IMR-90 (cell line): Measurements from ENCODE around the gene PTGR1. TPM values are rescaled to one million over a fixed set of nuclear protein-coding genes. Genes with fewer than 3 reads are reported as not detected.

Experiments
- ATAC-seq: fragments of 200-7000 bp; cut with Tn5 transposase; 2 replicates; pipeline ENCODE4 v1.9.1; 2020; ENCODE audit warnings: low read depth, mild to moderate bottlenecking, moderate library complexity
- BruUV-seq: library from RNA; stranded (reverse); fragments of 400-500 nt; replicated peaks from 2 replicates; lab custom pipeline; 2021; lab: Mats Ljungman, UMichigan
- CTCF ChIA-PET: fragments of 300-600 bp; formaldehyde crosslinking; extraction: SDS; loops from one replicate; lab custom pipeline; 2021; ENCODE audit warnings: antibody characterized with exemption; lab: Yijun Ruan, JAX
- POLR2A ChIA-PET: fragments of 300-600 bp; sonication (Branson Sonifier 250); formaldehyde crosslinking; loops from one replicate; lab custom pipeline; 2022; ENCODE audit warnings: antibody characterized with exemption; ENCODE audit not compliant: unreplicated experiment; lab: Charles Lee
- DNase-seq: peaks from one replicate; pipeline ENCODE4 v3.0.0; 2013
- H2AFZ ChIP-seq: replicated peaks from 2 replicates; pipeline ENCODE3; 2013; ENCODE audit warnings: low read length, mild to moderate bottlenecking; ENCODE audit not compliant: poor library complexity
- H2AK5ac ChIP-seq: 2 replicates; pipeline ENCODE4 v1.6.1; 2013; ENCODE audit warnings: low read depth, low read length, inconsistent platforms
- H2AK9ac ChIP-seq: replicated peaks from 2 replicates; pipeline ENCODE3; 2013; ENCODE audit warnings: mild to moderate bottlenecking, low read depth, low read length, moderate library complexity; ENCODE audit not compliant: poor library complexity
- H2BK120ac ChIP-seq: 2 replicates; pipeline ENCODE4 v1.6.1; 2013; ENCODE audit warnings: low read depth, low read length, inconsistent platforms
- H2BK15ac ChIP-seq: 3 replicates; pipeline ENCODE4 v1.6.1; 2013; ENCODE audit warnings: low read depth, low read length, inconsistent platforms
- H2BK20ac ChIP-seq: 2 replicates; pipeline ENCODE4 v1.6.1; 2013; ENCODE audit warnings: low read depth, mild to moderate bottlenecking, inconsistent platforms, low read length, moderate library complexity
- H2BK5ac ChIP-seq: 2 replicates; pipeline ENCODE4 v1.6.1; 2013; ENCODE audit warnings: mild to moderate bottlenecking, low read depth, low read length, inconsistent platforms; ENCODE audit not compliant: poor library complexity, severe bottlenecking
- H3K14ac ChIP-seq: replicated peaks from 2 replicates; pipeline ENCODE4 v1.6.1; 2013; ENCODE audit warnings: low read depth, low read length, inconsistent platforms
- H3K18ac ChIP-seq: 2 replicates; pipeline ENCODE4 v1.6.1; 2013; ENCODE audit warnings: low read depth, low read length, control low read depth
- H3K23ac ChIP-seq: 2 replicates; pipeline ENCODE4 v1.6.1; 2013; ENCODE audit warnings: low read depth, low read length, inconsistent platforms
- H3K27ac ChIP-seq: 2 replicates; pipeline ENCODE4 v1.5.1; 2013; ENCODE audit warnings: mild to moderate bottlenecking, control low read depth, low read length; ENCODE audit not compliant: insufficient read depth
- H3K27me3 ChIP-seq: 2 replicates; pipeline ENCODE4 v1.6.1; 2013; ENCODE audit warnings: low read length; ENCODE audit not compliant: control insufficient read depth, insufficient read depth
- H3K36me3 ChIP-seq: 2 replicates; pipeline ENCODE4 v1.6.1; 2013; ENCODE audit warnings: low read length, mixed read lengths; ENCODE audit not compliant: control insufficient read depth, insufficient read depth
- H3K4ac ChIP-seq: 2 replicates; pipeline ENCODE4 v1.6.1; 2013; ENCODE audit warnings: low read depth, low read length, inconsistent platforms
- H3K4me1 ChIP-seq: 2 replicates; pipeline ENCODE4 v1.6.1; 2013; ENCODE audit warnings: low read length, mixed read lengths; ENCODE audit not compliant: control insufficient read depth, insufficient read depth
- H3K4me2 ChIP-seq: 2 replicates; pipeline ENCODE4 v1.6.1; 2013; ENCODE audit warnings: low read depth, mild to moderate bottlenecking, control low read depth, low read length, moderate library complexity
- H3K4me3 ChIP-seq: 2 replicates; pipeline ENCODE4 v1.5.1; 2013; ENCODE audit warnings: low read depth, mild to moderate bottlenecking, control low read depth, low read length, moderate library complexity; ENCODE audit not compliant: insufficient read depth
- H3K56ac ChIP-seq: 2 replicates; pipeline ENCODE4 v1.6.1; 2013; ENCODE audit warnings: low read length, inconsistent platforms; ENCODE audit not compliant: insufficient read depth; ENCODE audit errors: extremely low read depth
- H3K79me1 ChIP-seq, 2 experiments: 2 replicates each; pipeline ENCODE4 v1.6.1; 2013; ENCODE audit warnings: low read length in 2 of 2, inconsistent platforms in 1 of 2, low read depth in 1 of 2
- H3K9ac ChIP-seq: 2 replicates; pipeline ENCODE4 v1.6.1; 2013; ENCODE audit warnings: low read depth, low read length, control low read depth
- H3K9me1 ChIP-seq: 2 replicates; pipeline ENCODE4 v1.6.1; 2013; ENCODE audit warnings: low read length, inconsistent platforms; ENCODE audit not compliant: insufficient read depth
- H3K9me3 ChIP-seq: 2 replicates; pipeline ENCODE4 v1.6.1; 2013; ENCODE audit warnings: low read length; ENCODE audit not compliant: control insufficient read depth, insufficient read depth
- H4K20me1 ChIP-seq: 2 replicates; pipeline ENCODE4 v1.6.1; 2013; ENCODE audit warnings: low read length, inconsistent platforms; ENCODE audit not compliant: insufficient read depth
- H4K5ac ChIP-seq: 2 replicates; pipeline ENCODE4 v1.6.1; 2013; ENCODE audit warnings: mild to moderate bottlenecking, low read depth, low read length, control low read depth
- H4K8ac ChIP-seq, 2 experiments: 2 replicates each; pipeline ENCODE4 v1.6.1; 2013; ENCODE audit warnings: low read depth in 2 of 2, low read length in 2 of 2, control low read depth in 1 of 2, inconsistent platforms in 1 of 2
- H4K91ac ChIP-seq: 2 replicates; pipeline ENCODE4 v1.6.1; 2013; ENCODE audit warnings: low read depth, low read length, inconsistent platforms; ENCODE audit not compliant: insufficient read depth
- BHLHE40 ChIP-seq: fragments of 150-350 bp; IDR thresholded peaks from 2 replicates; pipeline ENCODE4 v1.6.1; 2016; ENCODE audit warnings: mild to moderate bottlenecking, low read depth, low read length
- CEBPB ChIP-seq: IDR thresholded peaks from 2 replicates; pipeline ENCODE4 v1.6.1; 2012; ENCODE audit warnings: low read depth, low read length, improper control_type of control experiment
- CHD1 ChIP-seq: IDR thresholded peaks from 2 replicates; pipeline ENCODE4 v1.6.1; 2012; ENCODE audit warnings: low read depth, low read length, improper control_type of control experiment
- CTCF ChIP-seq: conservative IDR thresholded peaks from 2 replicates; pipeline ENCODE4 v1.5.1; 2012; ENCODE audit warnings: mild to moderate bottlenecking, low read depth, low read length, improper control_type of control experiment
- FOS ChIP-seq: fragments of 150-350 bp; IDR thresholded peaks from 2 replicates; pipeline ENCODE4 v1.6.1; 2016; ENCODE audit warnings: low read depth, low read length
- MAFK ChIP-seq: IDR thresholded peaks from 2 replicates; pipeline ENCODE4 v1.6.1; 2012; ENCODE audit warnings: low read depth, low read length, improper control_type of control experiment
- MAZ ChIP-seq: IDR thresholded peaks from 2 replicates; pipeline ENCODE4 v1.6.1; 2012; ENCODE audit warnings: low read depth, mild to moderate bottlenecking, low read length, improper control_type of control experiment, moderate library complexity, borderline replicate concordance
- MXI1 ChIP-seq: IDR thresholded peaks from 2 replicates; pipeline ENCODE4 v1.6.1; 2012; ENCODE audit warnings: low read depth, mild to moderate bottlenecking, low read length, moderate library complexity, borderline replicate concordance
- NFE2L2 ChIP-seq: fragments of 150-350 bp; IDR thresholded peaks from 2 replicates; pipeline ENCODE4 v1.6.1; 2016; ENCODE audit warnings: low read depth, mild to moderate bottlenecking, low read length
- POLR2A ChIP-seq: IDR thresholded peaks from 2 replicates; pipeline ENCODE4 v1.6.1; 2012; ENCODE audit warnings: mild to moderate bottlenecking, low read depth, low read length
- RAD21 ChIP-seq: IDR thresholded peaks from 2 replicates; pipeline ENCODE4 v1.6.1; 2012; ENCODE audit warnings: low read length, improper control_type of control experiment
- RCOR1 ChIP-seq: IDR thresholded peaks from 2 replicates; pipeline ENCODE4 v1.6.1; 2012; ENCODE audit warnings: mild to moderate bottlenecking, low read length, improper control_type of control experiment; ENCODE audit not compliant: insufficient replicate concordance
- RFX5 ChIP-seq: IDR thresholded peaks from 2 replicates; pipeline ENCODE4 v1.8.0; 2012; ENCODE audit warnings: low read depth, mild to moderate bottlenecking, low read length, moderate library complexity
- SMC3 ChIP-seq: fragments of 150-350 bp; IDR thresholded peaks from 2 replicates; pipeline ENCODE4 v1.6.1; 2016; ENCODE audit warnings: low read depth, mild to moderate bottlenecking, antibody characterized with exemption, low read length, moderate library complexity
- WGBS, 2 experiments: methylation state at CpG; one replicate each; pipeline versions ENCODE4 v1.1.5 to v1.1.7; 2013; ENCODE audit warnings: missing lambda C conversion rate in 2 of 2; ENCODE audit not compliant: insufficient read length in 1 of 2; ENCODE audit errors: extremely low coverage in 2 of 2; 5-methylcytosine and 5-hydroxymethylcytosine counted together
- dilution Hi-C: fragments of 300-500 bp; cut with HindIII; formaldehyde crosslinking; loops from one replicate; pipeline ENCODE4 v1.14.3; 2018; ENCODE audit warnings: low sequenced_read_pairs; ENCODE audit not compliant: unreplicated experiment
- in situ Hi-C: fragments of 300-500 bp; cut with MboI; formaldehyde crosslinking; loops from 3 replicates; pipeline ENCODE4 v1.14.3; 2019; ENCODE audit warnings: low sequenced_read_pairs, inconsistent platforms, mixed read lengths
- intact Hi-C: fragments of 100-400 bp; cut with micrococcal nuclease; formaldehyde crosslinking; loops from 2 replicates; pipeline ENCODE4 v1.10.0; 2022
- polyA plus RNA-seq, 3 experiments: library from polyadenylated mRNA; depleted of rRNA; stranded (reverse); fragments of >200 nt; gene quantifications; 2 replicates each; pipeline ENCODE4 v1.2.3, GENCODE V29; 2012; ENCODE audit warnings: low replicate concordance in 1 of 3
- total RNA-seq: library from RNA; depleted of rRNA; stranded (reverse); fragments of >200 nt; gene quantifications from 2 replicates; pipeline ENCODE4 v1.2.3, GENCODE V29; 2012
- TF ChIP-seq, protein P1 (sequence below): fragments of 150-350 bp; IDR thresholded peaks from 2 replicates; pipeline ENCODE4 v1.6.1; 2017; ENCODE audit warnings: mild to moderate bottlenecking, antibody characterized with exemption, low read length, low read depth
- TF ChIP-seq, protein P2 (sequence below): fragments of 150-350 bp; IDR thresholded peaks from 2 replicates; pipeline ENCODE4 v1.6.1; 2016; ENCODE audit warnings: low read depth, mild to moderate bottlenecking, low read length, moderate library complexity, borderline replicate concordance

Gene PTGR1
- total and polyA plus RNA-seq, 2 of the 4 experiments (the other 2 are of a cell fraction) = 45.9 to 72.7 TPM

DNA sequence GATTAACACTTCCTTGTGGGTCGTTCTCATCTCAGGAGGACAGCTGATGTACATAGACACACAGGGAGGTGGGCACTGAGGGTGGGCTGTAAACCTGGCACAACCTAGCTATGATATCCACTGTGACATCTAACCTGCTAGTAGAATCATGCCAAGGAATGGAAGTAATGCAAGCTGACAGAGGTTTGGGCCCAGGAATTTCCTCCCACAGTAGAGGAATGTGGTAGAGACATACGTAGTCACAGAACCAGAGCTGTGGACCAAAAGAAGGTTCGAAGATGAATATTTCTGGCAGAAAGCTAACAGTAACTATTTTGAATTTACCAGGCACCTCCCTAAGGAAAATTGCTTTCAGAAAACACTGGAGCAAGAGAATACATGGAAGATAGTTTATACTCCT lies 16.5 kb upstream of the PTGR1 start:
- Histone ChIP-seq H3K27ac (no peak overlapping the region), H3K4me3 (no peak overlapping the region), H3K14ac (no peak overlapping the region), H2AFZ (no peak overlapping the region), H3K9ac (no peak overlapping the region), H3K9me3 (no peaks in the 10 kb centered on the region), H2AK9ac (no peak overlapping the region), H3K79me1 (no peaks in the 10 kb centered on the region), H3K4me1 (no peaks in the 10 kb centered on the region), H3K56ac (no peak overlapping the region), H3K36me3 (no peaks in the 10 kb centered on the region), H3K18ac (no peak overlapping the region), H2BK20ac (no peak overlapping the region), H3K4ac (no peak overlapping the region), H2AK5ac (no peak overlapping the region), H3K27me3 (peaks cover 18% of the 10 kb centered on the region), H4K91ac (no peak overlapping the region), H2BK5ac (no peak overlapping the region), H2BK15ac (no peak overlapping the region), H3K4me2 (no peak overlapping the region), H4K8ac (no peak overlapping the region), H4K20me1 (no peaks in the 10 kb centered on the region), H3K9me1 (no peaks in the 10 kb centered on the region), H4K5ac (no peak overlapping the region), H2BK120ac (no peak overlapping the region), H3K23ac (no peak overlapping the region)
- intact Hi-C loops = no loop called here
- DNase-seq (no peak), ATAC-seq (peak; percentile 65)
- TF ChIP-seq RCOR1 (no peak), SMC3 (no peak), MXI1 (no peak), CTCF (no peak), RFX5 (no peak), MAFK (no peak), POLR2A (no peak), CHD1 (no peak), NFE2L2 (no peak), BHLHE40 (no peak), FOS (no peak), RAD21 (no peak), CEBPB (no peak), MAZ (no peak)
- TF ChIP-seq, protein P1, sequence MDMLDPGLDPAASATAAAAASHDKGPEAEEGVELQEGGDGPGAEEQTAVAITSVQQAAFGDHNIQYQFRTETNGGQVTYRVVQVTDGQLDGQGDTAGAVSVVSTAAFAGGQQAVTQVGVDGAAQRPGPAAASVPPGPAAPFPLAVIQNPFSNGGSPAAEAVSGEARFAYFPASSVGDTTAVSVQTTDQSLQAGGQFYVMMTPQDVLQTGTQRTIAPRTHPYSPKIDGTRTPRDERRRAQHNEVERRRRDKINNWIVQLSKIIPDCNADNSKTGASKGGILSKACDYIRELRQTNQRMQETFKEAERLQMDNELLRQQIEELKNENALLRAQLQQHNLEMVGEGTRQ = no peak
- TF ChIP-seq, protein P2, sequence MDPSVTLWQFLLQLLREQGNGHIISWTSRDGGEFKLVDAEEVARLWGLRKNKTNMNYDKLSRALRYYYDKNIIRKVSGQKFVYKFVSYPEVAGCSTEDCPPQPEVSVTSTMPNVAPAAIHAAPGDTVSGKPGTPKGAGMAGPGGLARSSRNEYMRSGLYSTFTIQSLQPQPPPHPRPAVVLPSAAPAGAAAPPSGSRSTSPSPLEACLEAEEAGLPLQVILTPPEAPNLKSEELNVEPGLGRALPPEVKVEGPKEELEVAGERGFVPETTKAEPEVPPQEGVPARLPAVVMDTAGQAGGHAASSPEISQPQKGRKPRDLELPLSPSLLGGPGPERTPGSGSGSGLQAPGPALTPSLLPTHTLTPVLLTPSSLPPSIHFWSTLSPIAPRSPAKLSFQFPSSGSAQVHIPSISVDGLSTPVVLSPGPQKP = no peak
- no TSS peak for BruUV-seq
- ChIA-PET CTCF (interaction anchor here (1.4 kb wide), 1 partner anchor 9 kb away, joined by 3 read pairs; no protein-coding TSS in a partner anchor), POLR2A (no interaction called here)
- in situ Hi-C loops = no loop called here
- dilution Hi-C loops = no loop called here
- no CpG with 5 or more reads among the region's 3 CpGs for WGBS, 2 experiments
